NCI-H345 (cell line): Measurements from ENCODE around the gene FN1.

Experiments
- DNase-seq: peaks from one replicate; lab custom pipeline; 2025; lab: John Stamatoyannopoulos, UW

FN1 gene

DNA sequence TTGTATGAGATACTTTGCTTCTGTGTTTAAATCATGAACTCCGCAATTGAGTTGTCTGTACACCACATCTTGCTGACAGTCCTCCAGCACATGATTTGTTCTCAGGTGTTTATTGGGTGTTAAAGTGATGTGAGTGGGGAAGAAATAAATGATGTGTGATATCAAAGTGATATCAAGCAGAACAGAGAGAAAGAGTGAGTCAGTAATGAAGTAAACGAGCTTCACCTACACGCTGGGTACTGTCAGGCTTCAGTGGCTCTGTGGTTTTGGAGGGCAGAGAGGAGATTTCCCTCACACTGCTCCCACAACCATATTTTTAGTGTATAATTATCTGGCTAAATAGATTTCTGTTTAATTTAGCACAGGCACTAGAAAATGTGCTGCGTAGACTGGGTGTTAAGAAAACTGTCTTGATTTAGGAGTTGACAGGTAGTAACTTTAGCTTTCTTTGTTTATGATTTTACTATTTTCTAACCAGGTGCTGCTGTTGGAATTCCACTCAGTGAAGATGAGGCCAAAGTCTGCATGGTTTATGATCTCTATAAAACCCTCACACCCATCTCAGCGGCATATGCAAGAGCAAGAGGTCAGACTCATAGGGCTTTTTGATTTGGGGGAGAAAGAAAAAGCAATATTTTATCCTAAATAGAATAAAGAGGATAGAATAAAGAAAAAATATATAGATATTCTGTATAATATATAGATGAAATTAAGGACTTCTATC, 102.8 kb downstream of the FN1 start:
- no peak for DNase-seq

DNA sequence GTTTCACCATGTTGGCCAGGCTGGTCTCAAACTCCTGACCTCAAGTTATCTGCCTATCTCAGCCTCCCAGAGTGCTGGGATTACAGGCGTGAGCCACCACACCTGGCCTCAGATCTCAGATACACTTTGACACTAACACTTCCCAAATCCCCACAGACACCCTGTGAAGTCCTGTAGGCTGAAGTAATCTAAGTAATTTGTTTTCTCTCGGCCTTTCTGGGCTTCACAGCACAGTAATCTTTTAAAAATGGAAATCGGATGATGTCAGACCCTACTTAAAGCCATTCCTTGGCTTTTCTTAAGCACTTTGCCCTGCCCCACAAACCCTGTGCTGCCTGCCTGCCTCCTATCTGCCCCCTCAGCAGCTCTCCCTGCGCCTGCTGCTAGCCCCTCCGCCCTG, 107.8 kb downstream of the FN1 start:
- DNase-seq, result no peak

DNA sequence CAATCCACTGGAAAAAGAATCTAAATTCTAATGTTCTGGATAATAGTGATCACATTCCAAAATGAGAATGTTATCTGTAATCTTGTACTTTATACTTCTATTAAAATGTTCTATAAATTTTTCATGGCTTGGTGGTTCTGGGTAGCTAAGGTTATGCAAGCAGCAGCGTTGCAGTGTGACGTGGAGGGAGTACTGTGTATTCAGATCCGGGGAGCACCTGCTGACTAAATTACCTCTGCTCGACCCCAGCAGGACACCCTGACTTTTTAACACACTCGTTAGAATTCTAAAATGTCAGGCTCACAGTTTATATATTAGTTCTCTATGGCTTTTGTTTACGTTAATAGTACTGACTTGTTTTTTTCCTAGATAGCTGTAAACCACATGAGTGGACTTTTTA, 111.1 kb downstream of the FN1 start:
- DNase-seq, result no peak

DNA sequence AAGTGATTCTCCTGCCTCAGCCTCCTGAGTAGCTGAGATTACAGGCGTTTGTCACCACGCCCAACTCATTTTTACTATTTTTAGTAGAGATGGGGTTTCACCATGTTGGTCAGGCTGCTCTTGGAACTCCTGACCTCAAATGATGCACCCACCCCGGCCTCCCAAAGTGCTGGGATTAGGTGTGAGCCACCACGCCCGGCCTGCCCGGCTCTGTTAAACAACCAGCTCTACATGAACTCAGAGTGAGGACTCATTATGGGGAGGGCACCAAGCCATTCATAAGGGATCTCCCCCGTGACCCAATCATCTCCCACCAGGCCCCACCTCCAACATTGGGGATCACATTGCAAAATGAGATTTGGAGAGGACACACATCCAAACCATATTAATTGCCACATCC, 115.2 kb downstream of the FN1 start:
- no peak for DNase-seq

DNA sequence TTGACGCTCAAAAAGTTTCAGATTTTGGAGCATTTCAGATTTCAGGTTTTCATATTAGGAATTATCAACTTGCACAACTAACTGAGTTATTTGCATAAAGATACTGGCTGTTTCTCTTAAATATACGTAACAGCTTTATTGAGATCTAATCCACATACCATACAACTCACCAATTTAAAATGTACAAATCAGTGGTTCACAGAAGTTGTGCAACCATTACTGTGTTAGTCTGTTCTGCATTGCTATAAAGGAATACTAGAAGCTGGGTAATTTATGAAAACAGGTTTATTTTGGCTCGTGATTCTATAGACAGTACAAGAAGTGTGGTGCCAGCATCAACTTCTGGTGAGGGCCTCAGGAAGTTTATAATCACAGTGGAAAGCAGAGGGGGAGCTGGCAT, 115.8 kb downstream of the FN1 start:
- DNase-seq, result no peak

DNA sequence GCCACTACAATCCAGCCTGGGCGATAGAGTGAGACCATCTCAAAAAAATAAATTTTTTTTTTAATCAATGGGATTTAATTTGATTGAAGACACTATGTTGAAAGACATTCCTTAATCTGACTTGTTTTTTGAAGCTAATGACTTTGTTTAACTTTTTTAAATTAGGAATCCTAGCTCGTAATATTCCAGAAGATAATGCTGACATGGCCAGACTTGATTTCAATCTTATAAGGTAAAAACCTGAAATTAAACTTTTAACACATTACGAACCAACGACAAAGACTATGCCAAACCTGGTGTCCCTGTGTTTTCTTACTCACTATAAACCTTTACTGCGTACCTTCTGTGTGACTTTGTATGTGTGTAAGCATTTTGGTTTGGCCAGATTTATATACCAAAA, 116.4 kb downstream of the FN1 start:
- DNase-seq, result no peak

DNA sequence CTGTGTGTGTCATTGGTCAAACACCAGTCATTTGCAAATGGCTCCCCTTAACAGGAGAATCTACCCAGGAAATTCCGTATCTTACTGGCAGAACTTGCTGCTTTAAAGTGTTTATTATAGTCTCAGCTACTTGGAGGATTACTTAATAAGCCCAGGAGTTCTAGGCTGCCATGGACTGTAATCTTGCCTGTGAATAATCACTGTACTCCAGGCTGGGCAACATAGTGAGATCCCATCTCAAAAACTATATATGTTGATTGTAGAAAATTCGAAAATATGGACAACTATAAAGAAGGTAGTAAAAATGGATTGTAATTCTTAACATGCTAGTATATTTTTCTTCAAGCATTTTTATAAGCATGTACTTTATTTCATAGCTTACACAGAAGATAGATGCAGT, 119.5 kb downstream of the FN1 start:
- no peak for DNase-seq

DNA sequence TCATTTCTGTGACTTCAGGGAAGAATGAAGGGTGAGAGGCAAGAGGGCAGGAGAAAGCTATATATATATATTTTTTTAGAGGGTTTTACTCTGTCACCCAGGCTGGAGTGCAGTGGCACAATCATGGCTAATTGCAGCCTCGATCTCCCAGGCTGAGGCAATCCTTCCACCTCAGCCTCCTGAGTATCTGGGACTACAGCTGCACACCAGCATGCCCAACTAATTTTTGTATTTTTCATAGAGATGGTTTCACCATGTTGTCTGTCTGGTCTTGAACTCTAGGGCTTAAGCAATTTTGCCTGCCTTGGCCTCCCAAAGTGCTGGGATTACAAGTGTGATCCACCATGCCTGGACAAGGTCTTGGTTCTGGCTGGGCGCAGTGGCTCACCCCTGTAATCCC, 120.6 kb downstream of the FN1 start:
- no peak for DNase-seq

DNA sequence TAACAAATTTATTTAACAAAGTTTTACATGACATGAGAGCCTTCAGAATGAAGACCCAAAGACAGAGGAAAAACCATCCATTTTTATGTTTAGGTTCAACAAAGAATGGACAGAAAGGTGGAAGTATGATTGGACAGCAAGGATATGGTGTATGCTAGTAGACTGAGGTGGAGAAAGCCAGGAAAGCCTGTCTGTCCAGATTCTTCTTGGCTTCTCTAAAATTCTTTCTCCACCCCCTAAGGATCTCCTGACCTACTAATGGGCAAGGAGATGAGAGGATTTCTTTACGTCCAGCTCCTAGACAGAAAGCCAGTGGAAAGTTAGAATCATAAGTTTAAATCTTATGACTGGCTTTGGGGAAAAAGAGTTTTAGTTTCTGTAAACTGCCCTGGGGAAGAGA, 121.0 kb downstream of the FN1 start:
- no peak for DNase-seq

DNA sequence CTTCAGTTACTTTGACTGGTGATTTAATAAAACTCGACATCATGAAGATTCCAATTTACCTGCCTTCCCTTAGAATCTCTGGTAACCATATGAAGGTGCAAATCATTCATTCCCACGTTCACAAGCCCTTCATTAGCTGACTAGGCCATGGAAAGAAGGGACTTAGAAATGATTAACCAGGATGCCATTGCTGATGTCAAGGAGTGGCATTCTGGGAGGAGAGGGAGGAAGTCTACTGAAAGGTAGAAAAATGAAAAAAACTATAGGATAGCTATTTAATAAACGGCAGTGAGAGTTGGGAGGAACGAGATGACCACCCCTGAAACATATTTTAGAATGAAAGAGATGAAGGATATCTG, 122.6 kb downstream of the FN1 start:
- DNase-seq, result no peak

DNA sequence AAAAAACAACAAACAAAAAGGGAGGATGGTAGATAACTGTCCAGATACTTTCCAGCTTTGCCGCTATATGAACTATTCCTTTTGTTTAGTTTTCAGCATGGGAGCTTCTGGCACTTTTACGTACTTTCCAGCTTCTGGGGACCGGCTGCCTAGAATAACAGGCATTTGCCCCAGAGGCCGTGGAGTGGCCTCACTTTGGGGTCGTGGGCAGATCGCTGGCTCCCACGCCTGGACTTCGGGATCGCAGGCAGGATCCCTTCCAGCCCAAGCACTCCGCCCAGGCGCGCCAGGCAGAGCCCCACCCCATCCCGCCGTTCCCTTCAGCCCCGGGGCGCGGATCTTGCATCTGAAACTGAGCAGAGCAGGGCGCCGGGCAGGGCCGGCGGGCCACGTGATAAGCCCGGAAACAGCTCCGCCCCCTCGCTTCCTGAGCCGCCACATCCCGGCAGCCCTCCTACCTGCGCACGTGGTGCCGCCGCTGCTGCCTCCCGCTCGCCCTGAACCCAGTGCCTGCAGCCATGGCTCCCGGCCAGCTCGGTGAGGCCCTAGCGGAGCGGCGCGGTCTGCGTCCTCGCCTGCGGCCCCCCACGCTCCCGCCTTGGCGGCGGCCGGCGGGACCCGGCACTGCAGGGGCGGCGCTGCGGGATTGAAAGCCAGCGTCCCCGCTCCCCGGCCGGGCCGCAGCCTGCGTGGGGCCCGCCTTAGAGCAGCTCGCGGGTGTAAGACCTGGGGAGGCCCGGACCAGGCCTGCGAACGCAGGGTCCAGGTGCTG, 124.1 kb downstream of the FN1 start, which contains the start of gene ATIC:
Gene ATIC (plus strand): TSS at position 435 of the 772 bp plus-strand sequence. CDS start 84 bp downstream, at position 519.
- DNase-seq, result peak; percentile 96

DNA sequence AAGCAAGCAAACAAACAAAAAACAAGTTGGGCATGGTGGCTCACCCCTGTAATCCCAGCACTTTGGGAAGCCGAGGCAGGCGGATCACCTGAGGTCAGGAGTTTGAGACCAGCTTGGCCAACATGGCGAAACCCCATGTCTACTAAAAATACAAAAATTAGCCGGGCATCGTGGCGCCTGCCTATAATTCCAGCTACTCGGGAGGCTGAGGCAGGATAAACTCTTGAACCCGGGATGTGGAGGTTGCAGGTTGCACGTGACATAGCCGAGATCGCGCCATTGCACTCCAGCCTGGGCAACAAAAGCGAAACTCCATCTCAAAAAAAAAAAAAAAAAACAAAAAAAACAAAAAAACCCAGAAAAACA, 124.6 kb downstream of the FN1 start:
- peak; percentile 22 for DNase-seq
